Measurements from ENCODE around the gene ZBTB43.

DNA sequence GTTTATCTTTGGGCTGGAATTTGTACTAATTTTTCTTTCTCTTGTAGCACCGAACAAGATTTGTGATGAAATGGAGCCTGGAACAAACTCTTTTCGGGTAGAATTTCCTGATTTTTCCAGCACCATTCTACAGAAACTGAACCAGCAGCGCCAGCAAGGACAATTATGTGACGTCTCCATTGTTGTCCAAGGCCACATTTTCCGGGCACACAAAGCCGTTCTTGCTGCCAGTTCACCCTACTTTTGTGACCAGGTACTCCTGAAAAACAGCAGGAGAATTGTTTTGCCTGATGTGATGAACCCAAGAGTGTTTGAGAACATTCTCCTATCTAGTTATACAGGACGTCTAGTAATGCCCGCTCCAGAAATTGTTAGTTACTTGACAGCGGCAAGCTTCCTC is 27.6 kb downstream of the ZBTB43 start:
- TF ChIP-seq, protein P1, sequence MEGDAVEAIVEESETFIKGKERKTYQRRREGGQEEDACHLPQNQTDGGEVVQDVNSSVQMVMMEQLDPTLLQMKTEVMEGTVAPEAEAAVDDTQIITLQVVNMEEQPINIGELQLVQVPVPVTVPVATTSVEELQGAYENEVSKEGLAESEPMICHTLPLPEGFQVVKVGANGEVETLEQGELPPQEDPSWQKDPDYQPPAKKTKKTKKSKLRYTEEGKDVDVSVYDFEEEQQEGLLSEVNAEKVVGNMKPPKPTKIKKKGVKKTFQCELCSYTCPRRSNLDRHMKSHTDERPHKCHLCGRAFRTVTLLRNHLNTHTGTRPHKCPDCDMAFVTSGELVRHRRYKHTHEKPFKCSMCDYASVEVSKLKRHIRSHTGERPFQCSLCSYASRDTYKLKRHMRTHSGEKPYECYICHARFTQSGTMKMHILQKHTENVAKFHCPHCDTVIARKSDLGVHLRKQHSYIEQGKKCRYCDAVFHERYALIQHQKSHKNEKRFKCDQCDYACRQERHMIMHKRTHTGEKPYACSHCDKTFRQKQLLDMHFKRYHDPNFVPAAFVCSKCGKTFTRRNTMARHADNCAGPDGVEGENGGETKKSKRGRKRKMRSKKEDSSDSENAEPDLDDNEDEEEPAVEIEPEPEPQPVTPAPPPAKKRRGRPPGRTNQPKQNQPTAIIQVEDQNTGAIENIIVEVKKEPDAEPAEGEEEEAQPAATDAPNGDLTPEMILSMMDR (conservative IDR thresholded peaks at IDR 0.05; ENCODE audit: low read length), result no peak
- no peak for TF ChIP-seq EZH2phosphoT487 (IDR thresholded peaks at IDR 0.05; ENCODE audit: borderline replicate concordance)
